ENCODE measurements around the gene LRRC51. TPM values are rescaled to one million over a fixed set of nuclear protein-coding genes. Genes with fewer than 3 reads are reported as not detected.
"Not testable (repeated sequence)": the region's sequence is repeated elsewhere in the genome, so short reads cannot be mapped to it uniquely, and the experiment has no call there.

The LRRC51 gene
- total RNA-seq, 4 donors from 2014 or later = 5.1 to 77.4 (median 6.7) TPM

DNA sequence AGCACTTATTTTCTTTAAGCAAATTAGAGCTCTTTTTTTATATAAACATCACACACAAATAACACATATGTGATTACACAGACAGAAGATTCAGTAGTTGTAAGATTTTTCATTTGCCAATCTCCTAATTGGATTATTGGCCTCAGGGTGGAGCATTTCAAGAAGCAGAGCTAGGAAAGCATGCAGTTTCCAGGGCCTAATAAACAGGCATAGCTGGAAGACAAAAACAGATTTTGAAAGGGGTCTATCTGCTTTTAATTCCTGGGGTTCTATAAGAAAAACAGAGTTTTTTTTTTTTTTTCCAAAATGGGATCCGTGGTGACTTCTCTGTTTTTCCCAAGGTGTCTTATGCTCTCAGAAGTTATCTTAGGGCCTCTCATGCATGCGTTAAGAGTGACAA lies 47.3 kb downstream of the LRRC51 start:
- whole genome bisulfite sequencing, 2 donors (ENCODE audit: low coverage in 1 of 2) = 74 to 88% methylated on average over 2 of the region's 2 CpGs
- Histone ChIP-seq H3K27me3 (no peaks in the 10 kb centered on the region), H3K4me1 (no peaks in the 10 kb centered on the region), H3K4me3 (no peak overlapping the region), H3K27ac (no peak overlapping the region), H3K9me3 (no peaks in the 10 kb centered on the region), H3K36me3 (no peaks in the 10 kb centered on the region)
- no peak for DNase-seq
- in situ Hi-C loops (cut with MboI; ENCODE audit: low pct_ligation_motif_present in 1 of 4, low pct_unique_long_range_greater_than_20kb in 1 of 4, low sequenced_read_pairs in 3 of 4) = no loop called here
- intact Hi-C loops (cut with DNase I; ENCODE audit: low total_unique reads) = loop anchor here (10.0 kb wide), 1 partner anchor 553 kb away; no protein-coding TSS in a partner anchor
- no peak for TF ChIP-seq POLR2A (IDR thresholded peaks at IDR 0.05)
- TF ChIP-seq, protein P1, sequence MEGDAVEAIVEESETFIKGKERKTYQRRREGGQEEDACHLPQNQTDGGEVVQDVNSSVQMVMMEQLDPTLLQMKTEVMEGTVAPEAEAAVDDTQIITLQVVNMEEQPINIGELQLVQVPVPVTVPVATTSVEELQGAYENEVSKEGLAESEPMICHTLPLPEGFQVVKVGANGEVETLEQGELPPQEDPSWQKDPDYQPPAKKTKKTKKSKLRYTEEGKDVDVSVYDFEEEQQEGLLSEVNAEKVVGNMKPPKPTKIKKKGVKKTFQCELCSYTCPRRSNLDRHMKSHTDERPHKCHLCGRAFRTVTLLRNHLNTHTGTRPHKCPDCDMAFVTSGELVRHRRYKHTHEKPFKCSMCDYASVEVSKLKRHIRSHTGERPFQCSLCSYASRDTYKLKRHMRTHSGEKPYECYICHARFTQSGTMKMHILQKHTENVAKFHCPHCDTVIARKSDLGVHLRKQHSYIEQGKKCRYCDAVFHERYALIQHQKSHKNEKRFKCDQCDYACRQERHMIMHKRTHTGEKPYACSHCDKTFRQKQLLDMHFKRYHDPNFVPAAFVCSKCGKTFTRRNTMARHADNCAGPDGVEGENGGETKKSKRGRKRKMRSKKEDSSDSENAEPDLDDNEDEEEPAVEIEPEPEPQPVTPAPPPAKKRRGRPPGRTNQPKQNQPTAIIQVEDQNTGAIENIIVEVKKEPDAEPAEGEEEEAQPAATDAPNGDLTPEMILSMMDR (IDR thresholded peaks at IDR 0.05) = no peak
- TF ChIP-seq EP300 (IDR thresholded peaks at IDR 0.05; ENCODE audit: low read depth) = no peak
- TF ChIP-seq POLR2AphosphoS5 (IDR thresholded peaks at IDR 0.05) = no peak

DNA sequence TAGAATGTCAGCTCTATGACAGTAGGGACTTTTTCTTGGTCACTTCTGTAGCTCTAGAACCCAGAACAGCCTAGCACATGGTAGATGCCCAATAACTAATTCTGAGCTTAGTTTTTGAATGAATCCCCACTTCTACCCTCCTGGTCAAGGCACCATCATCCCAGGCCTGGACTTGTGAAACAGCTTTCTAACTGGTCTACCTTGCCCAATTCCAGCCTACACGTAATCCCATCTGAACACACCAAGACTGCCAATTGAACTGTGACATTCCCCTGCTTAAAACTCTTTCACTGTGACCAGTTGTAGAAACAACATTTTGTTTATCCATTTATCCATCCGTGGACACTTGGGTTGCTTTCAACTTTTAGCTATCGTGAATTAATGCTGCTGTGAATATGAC lies 48.7 kb downstream of the LRRC51 start:
- no peak for TF ChIP-seq EP300 (IDR thresholded peaks at IDR 0.05; ENCODE audit: low read depth)
- no peak for TF ChIP-seq POLR2A (IDR thresholded peaks at IDR 0.05)
- TF ChIP-seq, protein P1 (IDR thresholded peaks at IDR 0.05) = no peak
- TF ChIP-seq POLR2AphosphoS5 (IDR thresholded peaks at IDR 0.05) = no peak
- H3K4me3 ChIP-seq = no peak overlapping the region
- 91 to 92% methylated on average over 3 of the region's 3 CpGs for WGBS, 2 donors (ENCODE audit: low coverage in 1 of 2)
- no peak overlapping the region for H3K27ac ChIP-seq
- H3K9me3 ChIP-seq = no peaks in the 10 kb centered on the region
- DNase-seq = no peak
- intact Hi-C loops (cut with DNase I; ENCODE audit: low total_unique reads) (loop anchor here (10.0 kb wide), 1 partner anchor 555 kb away; no protein-coding TSS in a partner anchor), in situ Hi-C loops (cut with MboI; ENCODE audit: low pct_ligation_motif_present in 1 of 4, low pct_unique_long_range_greater_than_20kb in 1 of 4, low sequenced_read_pairs in 3 of 4) (no loop called here)
- no peaks in the 10 kb centered on the region for H3K27me3 ChIP-seq
- H3K4me1 ChIP-seq = no peaks in the 10 kb centered on the region
- no peaks in the 10 kb centered on the region for H3K36me3 ChIP-seq

DNA sequence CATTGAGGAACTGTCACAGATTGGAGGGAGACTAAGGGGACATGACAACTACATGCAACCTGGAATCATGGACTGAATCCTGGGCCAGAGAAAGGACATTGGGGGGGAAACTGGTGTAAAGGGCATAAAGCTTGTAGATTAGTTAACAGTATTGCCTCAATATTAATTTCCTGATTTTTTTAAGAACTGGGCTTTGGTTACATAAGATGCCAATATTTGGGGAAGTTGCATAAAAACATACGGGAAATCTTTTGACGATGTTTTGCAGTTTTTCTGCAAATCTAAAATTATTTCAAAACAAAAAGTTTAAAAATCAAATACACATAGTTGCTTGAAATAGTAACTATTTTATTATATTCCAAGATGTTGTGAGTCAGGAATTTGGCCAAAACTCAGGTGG lies 52.0 kb downstream of the LRRC51 start:
- TF ChIP-seq, protein P1 (IDR thresholded peaks at IDR 0.05) = no peak
- TF ChIP-seq POLR2A (IDR thresholded peaks at IDR 0.05) = no peak
- TF ChIP-seq EP300 (IDR thresholded peaks at IDR 0.05; ENCODE audit: low read depth) = no peak
- no peak for TF ChIP-seq POLR2AphosphoS5 (IDR thresholded peaks at IDR 0.05)
- 80 to 84% methylated on average over 2 of the region's 2 CpGs for WGBS, 2 donors (ENCODE audit: low coverage in 1 of 2)
- no peaks in the 10 kb centered on the region for H3K9me3 ChIP-seq

DNA sequence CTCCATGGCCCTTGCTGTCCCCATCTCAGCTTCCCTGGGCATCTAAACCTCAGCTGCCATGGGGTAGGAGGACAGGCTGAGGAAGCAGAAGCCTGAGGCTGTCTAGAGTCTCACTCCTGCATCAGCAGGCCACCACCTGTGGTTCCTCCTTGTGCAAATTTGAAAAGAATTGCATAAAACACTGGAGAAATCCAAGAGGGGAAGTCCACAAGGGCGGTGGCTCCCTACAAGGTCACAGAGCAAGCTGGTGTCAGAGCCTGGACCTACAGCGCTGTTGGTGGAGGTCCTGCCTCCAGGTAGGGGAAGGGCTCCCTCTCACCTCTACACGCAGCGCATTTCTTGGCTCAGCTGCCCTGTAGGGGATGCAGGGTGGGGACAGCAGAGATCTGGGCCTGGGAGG lies 54.8 kb downstream of the LRRC51 start, which contains the start of gene FOLR3:
TSS of gene FOLR3 (plus strand) at position 253 of the 400 bp plus-strand sequence. CDS start 228 bp downstream, outside the sequence.
- H3K9me3 ChIP-seq; H3K4me1 ChIP-seq; H3K4me3 ChIP-seq; H3K27ac ChIP-seq; H3K36me3 ChIP-seq; intact Hi-C loops (cut with DNase I; ENCODE audit: low total_unique reads); H3K27me3 ChIP-seq; DNase-seq; in situ Hi-C loops (cut with MboI; ENCODE audit: low pct_ligation_motif_present in 1 of 4, low pct_unique_long_range_greater_than_20kb in 1 of 4, low sequenced_read_pairs in 3 of 4): not testable (repeated sequence)
- WGBS, 2 donors (ENCODE audit: low coverage in 1 of 2) = 95% methylated on average over 4 of the region's 4 CpGs; no CpG with 5 or more reads in 1 of the 2 donors

More for the DNA sequence above, 52.0 kb downstream of the LRRC51 start:
- intact Hi-C loops (cut with DNase I; ENCODE audit: low total_unique reads) = no loop called here
- Histone ChIP-seq H3K36me3 (no peaks in the 10 kb centered on the region), H3K4me1 (no peaks in the 10 kb centered on the region), H3K4me3 (no peak overlapping the region), H3K27ac (no peak overlapping the region), H3K27me3 (no peaks in the 10 kb centered on the region)
- no peak for DNase-seq
- in situ Hi-C loops (cut with MboI; ENCODE audit: low pct_ligation_motif_present in 1 of 4, low pct_unique_long_range_greater_than_20kb in 1 of 4, low sequenced_read_pairs in 3 of 4) = no loop called here

All from transverse colon (tissue), 4 donors.